Caco-2 (cell line): ENCODE results near the gene HES7. TPM values are rescaled to one million over a fixed set of nuclear protein-coding genes. Genes with fewer than 3 reads are reported as not detected.

ENCODE experiments used
- BruUV-seq: library from RNA; stranded (reverse); fragments of 400-500 nt; replicated peaks from 2 replicates; lab custom pipeline; 2021; lab: Mats Ljungman, UMichigan
- CTCF ChIA-PET: fragments of 300-600 bp; sonication (Branson Sonifier 250); formaldehyde crosslinking; loops from one replicate; lab custom pipeline; 2022; ENCODE audit warnings: antibody characterized with exemption; lab: Charles Lee
- POLR2A ChIA-PET: fragments of 300-600 bp; sonication (Branson Sonifier 250); formaldehyde crosslinking; loops from one replicate; lab custom pipeline; 2022; ENCODE audit warnings: antibody characterized with exemption; lab: Charles Lee
- DNase-seq, 2 experiments: peaks; one replicate each; pipeline versions ENCODE4 v3.0.0 to v3.0.0-alpha.2; 2020 to 2022
- H3K27me3 ChIP-seq: replicated peaks from 2 replicates; pipeline ENCODE4 v1.6.0; 2011; ENCODE audit warnings: low read length; ENCODE audit not compliant: control insufficient read depth, insufficient read depth
- H3K36me3 ChIP-seq: 2 replicates; pipeline ENCODE4 v1.5.1; 2011; ENCODE audit warnings: low read length; ENCODE audit not compliant: control insufficient read depth, insufficient read depth
- H3K4me1 ChIP-seq: fragments of 250-450 bp; sonication (Bioruptor Pico); 2 replicates; pipeline ENCODE4 v1.5.1; 2020; ENCODE audit warnings: mild to moderate bottlenecking
- H3K4me3 ChIP-seq: 2 replicates; pipeline ENCODE4 v1.5.1; 2011; ENCODE audit warnings: low read depth, mild to moderate bottlenecking, control low read depth, low read length
- H3K9me3 ChIP-seq: fragments of 250-450 bp; sonication (Bioruptor Pico); 2 replicates; pipeline ENCODE4 v1.5.1; 2020; ENCODE audit warnings: mild to moderate bottlenecking, moderate library complexity
- H3K27ac Mint-ChIP-seq: one replicate; pipeline ENCODE4 v1.8.0; 2022; ENCODE audit warnings: mixed read lengths; ENCODE audit not compliant: unreplicated experiment
- H3K27me3 Mint-ChIP-seq: one replicate; pipeline ENCODE4 v1.8.0; 2022; ENCODE audit warnings: mixed read lengths; ENCODE audit not compliant: insufficient read depth, unreplicated experiment
- H3K36me3 Mint-ChIP-seq: one replicate; pipeline ENCODE4 v1.8.0; 2022; ENCODE audit warnings: mild to moderate bottlenecking, mixed read lengths; ENCODE audit not compliant: insufficient read depth, unreplicated experiment
- H3K4me1 Mint-ChIP-seq: one replicate; pipeline ENCODE4 v1.8.0; 2022; ENCODE audit warnings: low read depth, mixed read lengths; ENCODE audit not compliant: unreplicated experiment
- H3K4me3 Mint-ChIP-seq: one replicate; pipeline ENCODE4 v1.8.0; 2022; ENCODE audit warnings: mild to moderate bottlenecking, moderate library complexity, mixed read lengths; ENCODE audit not compliant: unreplicated experiment
- H3K9me3 Mint-ChIP-seq: one replicate; pipeline ENCODE4 v1.8.0; 2022; ENCODE audit warnings: mixed read lengths; ENCODE audit not compliant: unreplicated experiment
- intact Hi-C: fragments of 100-400 bp; cut with micrococcal nuclease; formaldehyde crosslinking; loops from one replicate; pipeline ENCODE4 v1.10.0; 2022; ENCODE audit not compliant: unreplicated experiment
- total RNA-seq: library from RNA; stranded (reverse); gene quantifications from 2 replicates; pipeline ENCODE4 v1.2.3, GENCODE V29; 2022
- TF ChIP-seq, protein P1 (sequence below), 2 experiments: fragments of 200-600 bp in 1 of 2; IDR thresholded peaks; 1 replicate in 1 of 2; 2 replicates in 1 of 2; pipeline versions ENCODE4 v1.5.1 to v1.8.0; 2011 to 2022; ENCODE audit warnings: antibody characterized with exemption in 1 of 2, control low read depth in 1 of 2, inconsistent platforms in 1 of 2, low read depth in 1 of 2, low read length in 1 of 2, mild to moderate bottlenecking in 1 of 2, moderate library complexity in 1 of 2; ENCODE audit not compliant: insufficient read depth in 1 of 2, severe bottlenecking in 1 of 2, unreplicated experiment in 1 of 2

HES7 gene
- total RNA-seq, 1 experiment from 2014 or later = not detected

DNA sequence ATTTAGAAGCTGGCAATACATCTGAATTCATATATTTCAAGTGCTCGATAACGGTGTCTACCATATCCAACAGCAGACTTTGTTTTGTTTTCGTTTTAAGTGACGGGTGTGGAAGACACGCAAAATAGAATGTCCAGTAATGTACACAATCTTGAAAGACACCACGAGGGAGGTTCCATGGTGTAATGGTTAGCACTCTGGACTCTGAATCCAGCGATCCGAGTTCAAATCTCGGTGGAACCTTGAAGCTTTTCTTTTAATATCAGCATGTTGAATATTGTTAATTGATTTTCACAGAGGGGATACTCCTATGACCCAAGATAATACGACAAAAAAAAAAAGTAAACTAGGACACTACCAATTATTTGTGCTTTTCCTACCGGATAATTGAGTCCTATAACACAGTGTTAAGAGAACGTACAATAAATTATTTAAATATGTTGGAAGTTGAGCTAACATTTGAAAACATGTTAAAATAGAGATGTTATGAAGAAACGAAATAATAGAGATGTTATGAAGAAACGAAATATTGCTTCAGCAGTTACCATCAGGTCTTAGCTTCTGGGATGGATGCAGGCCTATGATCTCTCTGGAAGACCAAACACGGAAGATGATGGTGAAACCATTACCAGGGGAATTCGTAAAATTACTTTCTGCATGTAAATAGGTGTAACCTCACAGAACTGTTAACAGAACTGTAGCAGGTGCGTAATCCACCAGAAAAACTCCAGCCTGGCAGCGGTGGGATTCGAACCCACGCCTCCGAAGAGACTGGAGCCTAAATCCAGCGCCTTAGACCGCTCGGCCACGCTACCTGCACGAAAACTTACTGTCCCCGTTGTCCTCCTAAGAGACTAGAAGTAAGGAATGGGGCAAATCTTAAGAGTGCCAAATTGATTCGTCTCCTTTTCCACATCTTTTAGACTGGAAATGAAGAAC, 4.1 kb downstream of the HES7 start:
- peak overlapping the region; percentile 92 for H3K27ac Mint-ChIP-seq
- H3K4me1 Mint-ChIP-seq = peaks cover 23% of the 10 kb centered on the region
- ChIA-PET POLR2A (interaction anchor here (1.2 to 1.7 kb wide), 2 partner anchors 53 to 63 kb away, joined by 3 to 8 read pairs; no protein-coding TSS in a partner anchor), CTCF (interaction anchor here (0.9 to 1.9 kb wide), 4 partner anchors 37 to 59 kb away, joined by 4 to 12 read pairs (median 6); no protein-coding TSS in a partner anchor)
- intact Hi-C loops = loop anchor here (2.0 to 5.0 kb wide), 3 partner anchors 38 to 67 kb away; no protein-coding TSS in a partner anchor
- peak; percentile 82 to 85 for DNase-seq
- TF ChIP-seq, protein P1, sequence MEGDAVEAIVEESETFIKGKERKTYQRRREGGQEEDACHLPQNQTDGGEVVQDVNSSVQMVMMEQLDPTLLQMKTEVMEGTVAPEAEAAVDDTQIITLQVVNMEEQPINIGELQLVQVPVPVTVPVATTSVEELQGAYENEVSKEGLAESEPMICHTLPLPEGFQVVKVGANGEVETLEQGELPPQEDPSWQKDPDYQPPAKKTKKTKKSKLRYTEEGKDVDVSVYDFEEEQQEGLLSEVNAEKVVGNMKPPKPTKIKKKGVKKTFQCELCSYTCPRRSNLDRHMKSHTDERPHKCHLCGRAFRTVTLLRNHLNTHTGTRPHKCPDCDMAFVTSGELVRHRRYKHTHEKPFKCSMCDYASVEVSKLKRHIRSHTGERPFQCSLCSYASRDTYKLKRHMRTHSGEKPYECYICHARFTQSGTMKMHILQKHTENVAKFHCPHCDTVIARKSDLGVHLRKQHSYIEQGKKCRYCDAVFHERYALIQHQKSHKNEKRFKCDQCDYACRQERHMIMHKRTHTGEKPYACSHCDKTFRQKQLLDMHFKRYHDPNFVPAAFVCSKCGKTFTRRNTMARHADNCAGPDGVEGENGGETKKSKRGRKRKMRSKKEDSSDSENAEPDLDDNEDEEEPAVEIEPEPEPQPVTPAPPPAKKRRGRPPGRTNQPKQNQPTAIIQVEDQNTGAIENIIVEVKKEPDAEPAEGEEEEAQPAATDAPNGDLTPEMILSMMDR (IDR thresholded peaks at IDR 0.05; ENCODE audit: insufficient read depth in 1 of 2, low read depth in 1 of 2, low read length in 1 of 2, severe bottlenecking in 1 of 2, unreplicated experiment in 1 of 2) = no peak
- BruUV-seq = no TSS peak
- peaks cover 43% of the 10 kb centered on the region for H3K36me3 Mint-ChIP-seq
- Histone ChIP-seq H3K4me1 (no peaks in the 10 kb centered on the region; the same call in 1 of the 2 replicates), H3K36me3 (no peaks in the 10 kb centered on the region), H3K27me3 (no peaks in the 10 kb centered on the region; the same call in 1 of the 2 replicates), H3K9me3 (no peaks in the 10 kb centered on the region), H3K4me3 (peak overlapping the region; percentile 63)
- H3K4me3 Mint-ChIP-seq = peak overlapping the region; percentile 87
- H3K27me3 Mint-ChIP-seq = peaks cover 3% of the 10 kb centered on the region
- no peaks in the 10 kb centered on the region for H3K9me3 Mint-ChIP-seq

DNA sequence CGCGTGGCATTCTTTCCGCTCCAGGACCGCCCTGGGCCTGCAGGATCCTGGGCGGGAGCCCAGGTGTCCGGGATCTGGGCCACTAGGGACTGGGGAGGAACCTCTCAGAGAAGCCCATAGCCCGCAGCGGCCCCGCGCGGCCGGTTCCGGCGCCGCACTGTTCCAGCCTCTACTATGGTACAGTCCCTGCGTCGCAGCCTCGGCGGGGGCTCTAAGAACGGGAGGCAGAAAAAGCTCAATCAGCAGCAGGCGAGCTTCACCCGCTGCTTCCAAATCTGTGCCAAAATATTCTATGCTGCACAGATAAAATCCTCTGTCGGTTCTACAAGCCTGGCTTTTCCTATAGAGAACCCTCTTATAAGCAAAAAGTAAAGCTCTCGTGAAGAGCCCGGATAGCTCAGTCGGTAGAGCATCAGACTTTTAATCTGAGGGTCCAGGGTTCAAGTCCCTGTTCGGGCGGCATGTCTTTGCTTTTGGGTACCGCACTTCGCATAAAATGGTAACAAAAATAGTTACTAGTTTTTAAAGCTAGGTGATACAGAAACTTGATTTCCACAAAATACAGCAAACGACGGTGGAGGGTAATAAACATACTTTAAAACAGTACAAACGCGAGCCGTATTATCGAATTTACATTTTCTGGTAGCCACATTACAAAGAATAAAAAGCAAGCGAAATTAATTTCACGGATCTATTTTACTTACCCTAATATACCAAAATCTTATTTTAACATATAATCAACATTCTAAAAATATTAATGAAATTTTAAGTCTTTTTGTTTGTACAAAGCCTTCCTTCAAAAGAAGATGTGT, 4.9 kb downstream of the HES7 start:
- BruUV-seq = no TSS peak
- ChIA-PET POLR2A (interaction anchor here (1.2 to 1.7 kb wide), 2 partner anchors 54 to 62 kb away, joined by 3 to 8 read pairs; no protein-coding TSS in a partner anchor), CTCF (interaction anchor here (0.6 to 1.9 kb wide), 4 partner anchors 38 to 59 kb away, joined by 3 to 12 read pairs (median 4); no protein-coding TSS in a partner anchor)
- H3K36me3 Mint-ChIP-seq = peaks cover 38% of the 10 kb centered on the region
- peak overlapping the region; percentile 92 for H3K27ac Mint-ChIP-seq
- Histone ChIP-seq H3K4me1 (no peaks in the 10 kb centered on the region; the same call in 1 of the 2 replicates), H3K36me3 (no peaks in the 10 kb centered on the region), H3K9me3 (no peaks in the 10 kb centered on the region), H3K4me3 (peak overlapping the region; percentile 63), H3K27me3 (no peaks in the 10 kb centered on the region; the same call in 1 of the 2 replicates)
- TF ChIP-seq, protein P1 (IDR thresholded peaks at IDR 0.05; ENCODE audit: insufficient read depth in 1 of 2, low read depth in 1 of 2, low read length in 1 of 2, severe bottlenecking in 1 of 2, unreplicated experiment in 1 of 2) = peak; percentile 57 to 68
- peaks cover 17% of the 10 kb centered on the region for H3K4me1 Mint-ChIP-seq
- peak overlapping the region; percentile 87 for H3K4me3 Mint-ChIP-seq
- peaks cover 6% of the 10 kb centered on the region for H3K27me3 Mint-ChIP-seq
- peak; percentile 83 to 84 for DNase-seq
- H3K9me3 Mint-ChIP-seq = no peaks in the 10 kb centered on the region
- intact Hi-C loops = loop anchor here (2.0 to 5.0 kb wide), 3 partner anchors 37 to 68 kb away; no protein-coding TSS in a partner anchor
